ENCODE measurements around the gene GTPBP2. TPM values are rescaled to one million over a fixed set of nuclear protein-coding genes. Genes with fewer than 3 reads are reported as not detected.

The GTPBP2 gene
- total and polyA plus RNA-seq, 2 of the 13 experiments (the other 11 are each of a cell fraction or from before 2014, with no cell fraction given) = 26.9 to 88.2 TPM

DNA sequence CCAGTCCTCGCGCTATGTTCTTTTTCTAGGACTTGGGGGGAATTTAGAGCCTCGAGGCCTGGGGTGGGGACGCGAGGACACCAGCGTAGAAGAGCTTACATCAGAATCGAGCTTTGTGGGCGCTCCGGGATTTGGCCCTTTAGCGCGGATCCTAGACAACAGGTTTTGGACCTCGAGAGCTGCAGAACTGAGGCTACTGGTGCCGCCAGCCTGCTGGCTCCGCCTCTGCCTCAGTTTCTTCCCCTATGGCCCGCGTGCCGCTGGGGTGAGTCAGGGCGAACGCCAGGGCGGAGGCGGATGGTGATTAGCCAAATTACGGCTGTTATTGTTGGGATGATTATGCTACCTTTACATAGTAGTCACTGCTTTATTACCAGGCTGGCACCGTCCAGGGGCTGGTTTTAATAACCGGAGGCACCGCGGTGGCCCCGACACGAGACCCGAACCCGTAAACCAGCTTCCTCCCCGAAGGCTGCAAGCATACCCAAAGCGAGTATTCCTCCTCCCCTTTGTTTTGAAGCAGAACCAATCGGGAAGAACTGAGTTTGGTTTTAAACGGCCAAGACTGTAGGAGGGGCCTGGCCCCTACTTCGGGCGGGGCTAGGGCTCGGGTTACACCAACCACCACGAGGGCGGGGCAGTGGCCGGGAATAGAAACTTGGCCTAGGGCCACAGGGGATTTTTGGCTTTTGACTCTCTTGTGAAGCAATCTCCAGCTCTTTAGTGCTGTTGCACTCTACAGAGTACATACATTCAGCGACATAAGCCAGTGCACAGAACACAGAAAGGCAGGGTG, 639 bp upstream of the GTPBP2 start (continued):
- TF ChIP-seq, protein P1, sequence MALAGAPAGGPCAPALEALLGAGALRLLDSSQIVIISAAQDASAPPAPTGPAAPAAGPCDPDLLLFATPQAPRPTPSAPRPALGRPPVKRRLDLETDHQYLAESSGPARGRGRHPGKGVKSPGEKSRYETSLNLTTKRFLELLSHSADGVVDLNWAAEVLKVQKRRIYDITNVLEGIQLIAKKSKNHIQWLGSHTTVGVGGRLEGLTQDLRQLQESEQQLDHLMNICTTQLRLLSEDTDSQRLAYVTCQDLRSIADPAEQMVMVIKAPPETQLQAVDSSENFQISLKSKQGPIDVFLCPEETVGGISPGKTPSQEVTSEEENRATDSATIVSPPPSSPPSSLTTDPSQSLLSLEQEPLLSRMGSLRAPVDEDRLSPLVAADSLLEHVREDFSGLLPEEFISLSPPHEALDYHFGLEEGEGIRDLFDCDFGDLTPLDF (CRISPR knock-in tag; IDR thresholded peaks at IDR 0.05) = peak; percentile 1; the same call in 1 of the 2 replicates
- TF ChIP-seq HOXA5 (CRISPR knock-in tag; IDR thresholded peaks at IDR 0.05) = peak; percentile 76
- peak; percentile 71; the same call in 1 of the 2 replicates for TF ChIP-seq ADNP (CRISPR knock-in tag; IDR thresholded peaks at IDR 0.05)
- TF ChIP-seq ZNF101 (CRISPR knock-in tag; IDR thresholded peaks at IDR 0.05; ENCODE audit: borderline replicate concordance, low read depth) = 0 out of 2 replicates have a peak, but pooled peaks have one; percentile 9
- no peak for TF ChIP-seq CHCHD3 (CRISPR knock-in tag; IDR thresholded peaks at IDR 0.05)
- peak; percentile 54; the same call in 1 of the 2 replicates for TF ChIP-seq FOSL1 (CRISPR knock-in tag; IDR thresholded peaks at IDR 0.05; ENCODE audit: borderline replicate concordance)
- TF ChIP-seq, protein P2, sequence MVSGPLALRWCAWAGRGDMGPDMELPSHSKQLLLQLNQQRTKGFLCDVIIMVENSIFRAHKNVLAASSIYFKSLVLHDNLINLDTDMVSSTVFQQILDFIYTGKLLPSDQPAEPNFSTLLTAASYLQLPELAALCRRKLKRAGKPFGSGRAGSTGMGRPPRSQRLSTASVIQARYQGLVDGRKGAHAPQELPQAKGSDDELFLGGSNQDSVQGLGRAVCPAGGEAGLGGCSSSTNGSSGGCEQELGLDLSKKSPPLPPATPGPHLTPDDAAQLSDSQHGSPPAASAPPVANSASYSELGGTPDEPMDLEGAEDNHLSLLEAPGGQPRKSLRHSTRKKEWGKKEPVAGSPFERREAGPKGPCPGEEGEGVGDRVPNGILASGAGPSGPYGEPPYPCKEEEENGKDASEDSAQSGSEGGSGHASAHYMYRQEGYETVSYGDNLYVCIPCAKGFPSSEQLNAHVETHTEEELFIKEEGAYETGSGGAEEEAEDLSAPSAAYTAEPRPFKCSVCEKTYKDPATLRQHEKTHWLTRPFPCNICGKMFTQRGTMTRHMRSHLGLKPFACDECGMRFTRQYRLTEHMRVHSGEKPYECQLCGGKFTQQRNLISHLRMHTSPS (CRISPR knock-in tag; IDR thresholded peaks at IDR 0.05; ENCODE audit: low read depth) = no peak
- TF ChIP-seq, protein P3, sequence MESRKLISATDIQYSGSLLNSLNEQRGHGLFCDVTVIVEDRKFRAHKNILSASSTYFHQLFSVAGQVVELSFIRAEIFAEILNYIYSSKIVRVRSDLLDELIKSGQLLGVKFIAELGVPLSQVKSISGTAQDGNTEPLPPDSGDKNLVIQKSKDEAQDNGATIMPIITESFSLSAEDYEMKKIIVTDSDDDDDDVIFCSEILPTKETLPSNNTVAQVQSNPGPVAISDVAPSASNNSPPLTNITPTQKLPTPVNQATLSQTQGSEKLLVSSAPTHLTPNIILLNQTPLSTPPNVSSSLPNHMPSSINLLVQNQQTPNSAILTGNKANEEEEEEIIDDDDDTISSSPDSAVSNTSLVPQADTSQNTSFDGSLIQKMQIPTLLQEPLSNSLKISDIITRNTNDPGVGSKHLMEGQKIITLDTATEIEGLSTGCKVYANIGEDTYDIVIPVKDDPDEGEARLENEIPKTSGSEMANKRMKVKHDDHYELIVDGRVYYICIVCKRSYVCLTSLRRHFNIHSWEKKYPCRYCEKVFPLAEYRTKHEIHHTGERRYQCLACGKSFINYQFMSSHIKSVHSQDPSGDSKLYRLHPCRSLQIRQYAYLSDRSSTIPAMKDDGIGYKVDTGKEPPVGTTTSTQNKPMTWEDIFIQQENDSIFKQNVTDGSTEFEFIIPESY (CRISPR knock-in tag; IDR thresholded peaks at IDR 0.05) = peak; percentile 24; the same call in 1 of the 2 replicates
- TF ChIP-seq, protein P4, sequence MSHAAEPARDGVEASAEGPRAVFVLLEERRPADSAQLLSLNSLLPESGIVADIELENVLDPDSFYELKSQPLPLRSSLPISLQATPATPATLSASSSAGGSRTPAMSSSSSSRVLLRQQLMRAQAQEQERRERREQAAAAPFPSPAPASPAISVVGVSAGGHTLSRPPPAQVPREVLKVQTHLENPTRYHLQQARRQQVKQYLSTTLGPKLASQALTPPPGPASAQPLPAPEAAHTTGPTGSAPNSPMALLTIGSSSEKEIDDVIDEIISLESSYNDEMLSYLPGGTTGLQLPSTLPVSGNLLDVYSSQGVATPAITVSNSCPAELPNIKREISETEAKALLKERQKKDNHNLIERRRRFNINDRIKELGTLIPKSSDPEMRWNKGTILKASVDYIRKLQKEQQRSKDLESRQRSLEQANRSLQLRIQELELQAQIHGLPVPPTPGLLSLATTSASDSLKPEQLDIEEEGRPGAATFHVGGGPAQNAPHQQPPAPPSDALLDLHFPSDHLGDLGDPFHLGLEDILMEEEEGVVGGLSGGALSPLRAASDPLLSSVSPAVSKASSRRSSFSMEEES (CRISPR knock-in tag; IDR thresholded peaks at IDR 0.05) = peak; percentile 65
- no peak for TF ChIP-seq ATF7 (IDR thresholded peaks at IDR 0.05)
- TF ChIP-seq ATF7 (CRISPR knock-in tag; IDR thresholded peaks at IDR 0.05) = peak; percentile 56; the same call in 1 of the 2 replicates
- TF ChIP-seq NFYC (CRISPR knock-in tag; IDR thresholded peaks at IDR 0.05) = peak; percentile 78
- TF ChIP-seq HCFC1 (IDR thresholded peaks at IDR 0.05; ENCODE audit: low read depth, low read length) = no peak
- no peak for TF ChIP-seq ZNF749 (CRISPR knock-in tag; IDR thresholded peaks at IDR 0.05; ENCODE audit: borderline replicate concordance)
- peak; percentile 85 for TF ChIP-seq MYC (CRISPR knock-in tag; IDR thresholded peaks at IDR 0.05; ENCODE audit: borderline replicate concordance)
- no peak for TF ChIP-seq PHF20 (CRISPR knock-in tag; IDR thresholded peaks at IDR 0.05)
- TF ChIP-seq, protein P5, sequence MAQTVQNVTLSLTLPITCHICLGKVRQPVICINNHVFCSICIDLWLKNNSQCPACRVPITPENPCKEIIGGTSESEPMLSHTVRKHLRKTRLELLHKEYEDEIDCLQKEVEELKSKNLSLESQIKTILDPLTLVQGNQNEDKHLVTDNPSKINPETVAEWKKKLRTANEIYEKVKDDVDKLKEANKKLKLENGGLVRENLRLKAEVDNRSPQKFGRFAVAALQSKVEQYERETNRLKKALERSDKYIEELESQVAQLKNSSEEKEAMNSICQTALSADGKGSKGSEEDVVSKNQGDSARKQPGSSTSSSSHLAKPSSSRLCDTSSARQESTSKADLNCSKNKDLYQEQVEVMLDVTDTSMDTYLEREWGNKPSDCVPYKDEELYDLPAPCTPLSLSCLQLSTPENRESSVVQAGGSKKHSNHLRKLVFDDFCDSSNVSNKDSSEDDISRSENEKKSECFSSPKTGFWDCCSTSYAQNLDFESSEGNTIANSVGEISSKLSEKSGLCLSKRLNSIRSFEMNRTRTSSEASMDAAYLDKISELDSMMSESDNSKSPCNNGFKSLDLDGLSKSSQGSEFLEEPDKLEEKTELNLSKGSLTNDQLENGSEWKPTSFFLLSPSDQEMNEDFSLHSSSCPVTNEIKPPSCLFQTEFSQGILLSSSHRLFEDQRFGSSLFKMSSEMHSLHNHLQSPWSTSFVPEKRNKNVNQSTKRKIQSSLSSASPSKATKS (CRISPR knock-in tag; IDR thresholded peaks at IDR 0.05) = no peak
- TF ChIP-seq SNRNP70 (IDR thresholded peaks at IDR 0.05; ENCODE audit: low read depth, low read length) = no peak
- TF ChIP-seq JUN (CRISPR knock-in tag; IDR thresholded peaks at IDR 0.05) = no peak
- TF ChIP-seq, protein P6, sequence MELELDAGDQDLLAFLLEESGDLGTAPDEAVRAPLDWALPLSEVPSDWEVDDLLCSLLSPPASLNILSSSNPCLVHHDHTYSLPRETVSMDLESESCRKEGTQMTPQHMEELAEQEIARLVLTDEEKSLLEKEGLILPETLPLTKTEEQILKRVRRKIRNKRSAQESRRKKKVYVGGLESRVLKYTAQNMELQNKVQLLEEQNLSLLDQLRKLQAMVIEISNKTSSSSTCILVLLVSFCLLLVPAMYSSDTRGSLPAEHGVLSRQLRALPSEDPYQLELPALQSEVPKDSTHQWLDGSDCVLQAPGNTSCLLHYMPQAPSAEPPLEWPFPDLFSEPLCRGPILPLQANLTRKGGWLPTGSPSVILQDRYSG (CRISPR knock-in tag; IDR thresholded peaks at IDR 0.05) = peak; percentile 89; the same call in 1 of the 2 replicates
